GM19455 (cell line): ENCODE results near the gene HAP1.
"Not testable (repeated sequence)": the region's sequence is repeated elsewhere in the genome, so short reads cannot be mapped to it uniquely, and the experiment has no call there.

Source experiments
- ATAC-seq: cut with Tn5 transposase; IDR thresholded peaks from one replicate; pipeline ENCODE4 v1.9.1; 2021; ENCODE audit not compliant: unreplicated experiment

Gene HAP1

DNA sequence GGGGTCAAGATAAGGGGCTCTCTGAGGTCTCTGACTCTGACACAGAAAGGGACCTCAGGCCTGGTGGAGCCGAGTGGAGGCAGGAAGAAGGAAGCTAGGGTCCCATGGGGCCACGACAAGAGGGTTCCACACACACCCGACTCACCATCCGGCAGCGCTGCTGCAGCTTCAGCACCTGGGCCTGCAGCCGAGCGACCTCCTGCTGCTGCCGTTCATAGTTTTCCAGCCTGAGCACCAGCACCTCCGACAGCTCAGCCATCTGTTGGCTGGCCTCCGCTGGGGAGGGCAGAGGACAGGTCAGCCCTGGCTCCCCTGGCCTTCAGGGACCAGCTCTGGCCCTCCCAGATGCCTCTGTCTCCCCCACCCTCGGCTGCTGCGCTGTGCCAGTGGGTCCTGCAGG, 6.4 kb downstream of the HAP1 start:
- no peak for ATAC-seq

DNA sequence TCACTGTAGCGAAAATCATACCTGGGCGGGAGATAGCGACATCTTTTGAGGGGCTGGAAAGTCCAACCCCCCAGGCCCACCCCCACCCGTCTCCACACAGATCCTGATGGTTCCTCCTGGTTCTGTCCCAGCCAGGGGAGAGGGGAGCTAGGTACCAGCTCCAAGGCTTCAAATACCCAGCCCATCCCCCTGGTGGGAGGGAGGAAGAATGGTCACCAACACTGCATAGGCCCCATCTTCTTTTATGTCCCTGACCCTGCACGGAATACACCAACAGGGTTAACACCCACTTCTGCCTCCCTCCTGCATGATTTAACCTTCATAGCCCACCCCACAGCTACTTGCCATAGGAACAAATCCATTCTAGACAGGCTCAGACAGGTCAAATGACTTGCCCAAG, 9.3 kb downstream of the HAP1 start:
- ATAC-seq, result no peak

DNA sequence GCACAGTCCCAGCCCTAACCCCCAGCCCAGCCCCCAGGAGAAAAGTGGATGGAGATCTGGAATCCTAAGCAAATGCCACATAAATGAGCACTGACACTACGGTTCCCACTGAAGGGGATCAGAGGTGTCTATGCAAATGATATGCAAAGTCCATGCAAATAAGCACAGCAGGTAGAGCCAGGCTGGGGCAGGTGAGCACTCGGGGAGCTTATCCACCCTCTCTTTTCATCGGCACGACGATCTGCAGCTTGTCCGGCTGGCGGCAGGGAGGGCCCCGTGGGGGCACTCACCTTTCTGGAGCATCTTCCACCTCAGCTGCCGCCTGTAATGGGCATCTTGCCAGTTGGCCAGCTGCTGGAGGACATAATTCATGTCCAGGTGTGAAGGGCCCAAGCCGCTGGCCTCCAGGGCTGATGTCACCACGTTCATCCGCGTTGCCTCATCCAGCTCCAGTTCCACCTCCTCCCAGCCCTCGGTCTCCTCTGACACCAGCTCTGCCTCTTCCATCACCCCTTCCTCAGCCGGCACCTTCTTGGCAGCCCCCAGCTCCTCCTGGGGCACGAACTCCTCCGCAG, 9.9 kb downstream of the HAP1 start:
- ATAC-seq, result no peak

DNA sequence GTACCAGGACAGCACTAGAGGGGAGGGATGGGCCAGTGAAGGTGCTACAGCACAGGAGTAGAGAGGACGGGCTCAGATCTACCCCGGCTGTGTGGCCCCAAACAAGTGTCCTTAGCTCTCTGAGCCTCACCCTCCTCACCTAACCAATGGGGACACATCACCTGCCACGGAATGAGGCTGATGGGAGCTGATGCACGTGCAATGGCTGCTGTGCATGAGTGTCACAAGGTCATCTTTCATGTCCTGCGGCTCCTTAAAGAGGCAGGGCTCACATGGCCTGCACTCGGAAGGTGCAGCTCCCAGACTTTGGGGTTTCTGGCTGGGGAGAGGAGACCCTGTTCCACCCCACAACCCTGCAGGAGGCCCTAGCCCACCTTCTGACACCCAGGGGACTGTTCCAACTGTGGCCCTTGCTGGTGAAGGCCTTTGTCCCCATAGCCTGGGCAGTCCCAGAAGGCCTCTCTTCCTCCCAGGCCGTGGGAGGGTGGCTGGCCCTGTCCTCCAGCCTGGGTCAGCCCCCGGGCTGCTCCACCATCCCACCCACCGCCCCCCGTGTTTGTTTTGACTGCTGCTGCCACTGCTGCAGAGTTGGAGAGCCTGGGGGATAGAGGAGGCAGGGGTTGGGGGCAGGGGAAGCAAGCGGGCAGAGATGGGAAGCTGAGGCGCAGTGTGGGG, 10.5 kb downstream of the HAP1 start:
- no peak for ATAC-seq

DNA sequence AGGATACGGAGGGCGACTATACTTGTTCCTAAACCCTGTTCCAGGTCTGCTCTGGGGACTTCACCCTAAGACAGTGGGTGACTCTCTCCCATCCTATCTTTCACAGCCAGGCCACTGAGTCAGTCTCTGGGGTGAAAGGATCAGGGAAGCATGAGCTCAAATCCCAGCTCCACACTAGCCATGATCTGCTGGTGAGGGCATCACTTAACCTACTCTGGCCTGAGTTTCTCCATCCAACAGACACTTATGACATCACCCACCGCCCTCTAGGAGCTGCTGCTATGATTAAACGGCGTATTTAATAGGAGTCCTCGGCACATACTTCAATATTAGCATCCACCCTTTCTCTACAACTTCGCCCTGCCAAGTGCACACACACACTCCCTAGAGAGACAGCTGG, 12.2 kb downstream of the HAP1 start:
- no peak for ATAC-seq

DNA sequence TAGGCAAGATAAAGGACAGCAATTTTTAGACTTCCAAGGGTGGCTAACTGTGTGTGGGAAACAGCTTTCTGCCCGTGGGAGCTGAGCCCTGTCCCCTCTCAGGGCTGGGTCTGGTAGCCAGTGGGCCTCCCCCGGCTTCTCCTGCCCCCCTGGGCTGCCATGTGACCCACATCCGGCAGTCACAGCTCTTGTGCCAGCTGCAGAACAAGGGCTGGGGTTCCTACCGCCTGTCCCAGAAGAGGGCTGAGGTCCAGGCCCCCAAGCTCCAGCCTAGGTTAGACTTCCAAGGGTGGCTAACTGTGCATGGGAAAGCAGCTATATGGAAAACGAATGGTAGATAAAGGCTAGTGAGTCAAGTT, 16.2 kb downstream of the HAP1 start:
- ATAC-seq, result no peak

DNA sequence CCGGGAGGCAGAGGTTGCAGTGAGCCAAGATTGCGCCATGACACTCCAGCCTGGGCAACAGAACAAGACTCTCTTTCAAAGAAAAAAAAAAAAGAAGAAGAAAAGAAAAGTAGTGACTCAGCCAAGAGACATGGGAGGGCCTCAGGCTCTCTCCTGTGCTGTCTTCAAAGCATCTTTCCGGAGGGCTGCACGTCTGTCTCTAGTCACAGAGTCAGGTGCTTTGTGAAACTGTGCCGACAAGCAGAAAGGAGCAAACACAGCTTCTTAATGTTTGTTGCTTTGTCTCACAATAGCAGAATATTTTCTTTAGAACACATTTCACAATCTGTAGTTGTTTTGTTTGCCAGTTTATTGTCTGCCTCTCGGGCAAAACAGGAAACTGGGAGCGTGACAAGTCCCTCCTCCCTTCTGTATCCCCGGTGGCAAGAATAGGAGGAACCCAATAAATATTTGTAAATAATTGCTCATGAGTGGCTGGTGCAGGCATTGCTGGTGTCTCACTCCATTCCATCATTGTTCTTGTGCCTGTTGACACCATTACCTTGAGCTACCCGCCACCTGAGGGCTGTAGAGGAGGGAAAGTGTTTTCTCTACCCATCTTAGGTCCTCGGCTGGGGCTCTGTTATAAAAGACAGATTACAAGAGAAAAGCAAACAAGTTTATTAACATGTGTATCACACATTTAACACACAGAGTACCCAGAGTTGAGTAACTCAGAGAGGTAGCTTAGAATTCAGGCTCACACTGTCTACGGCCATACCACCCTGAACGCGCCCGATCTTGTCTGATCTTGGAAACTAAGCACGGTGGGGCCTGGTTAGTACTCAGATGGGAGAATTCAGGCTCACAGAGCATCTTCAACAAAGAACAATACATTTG, 16.8 kb downstream of the HAP1 start:
- ATAC-seq, result no peak

DNA sequence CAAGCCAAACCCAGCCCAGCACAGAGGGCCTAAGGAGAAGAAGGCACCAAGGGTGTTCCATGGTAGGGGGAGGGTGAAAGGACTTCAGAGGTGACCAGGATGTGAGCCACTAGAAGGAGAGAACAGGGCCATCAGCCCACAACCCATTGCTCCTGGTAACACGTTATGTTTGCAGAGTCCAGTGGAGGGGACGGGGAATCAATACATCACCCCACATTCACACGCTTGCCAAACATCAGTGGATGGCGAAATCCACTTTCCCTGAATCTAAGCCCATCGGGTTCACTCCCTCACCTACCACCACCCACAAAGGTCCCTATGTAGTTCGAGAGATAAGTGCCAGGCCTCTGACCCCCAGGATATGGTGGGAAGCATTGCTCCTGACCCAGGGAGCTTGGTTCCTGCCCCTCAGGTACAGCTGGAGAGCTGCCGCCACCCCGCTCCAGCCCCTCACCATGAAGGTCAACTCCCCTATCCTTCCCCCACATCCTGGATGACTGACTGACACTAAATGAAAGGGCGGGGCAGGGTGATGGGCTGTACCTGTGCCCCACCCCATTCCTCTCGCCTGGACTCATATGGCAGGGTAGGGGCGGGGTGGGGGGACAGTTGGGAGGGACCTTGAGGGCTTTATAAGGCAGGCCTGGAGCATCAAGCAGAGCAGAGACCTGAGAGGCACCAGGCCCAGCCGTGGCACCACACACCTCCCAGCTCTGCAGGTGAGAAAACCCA, 22.6 kb downstream of the HAP1 start, which contains the start of gene GAST:
Gene GAST (plus strand): TSS at position 663 of the 732 bp plus-strand sequence. CDS start 3,106 bp downstream, outside the sequence.
- ATAC-seq, result no peak

DNA sequence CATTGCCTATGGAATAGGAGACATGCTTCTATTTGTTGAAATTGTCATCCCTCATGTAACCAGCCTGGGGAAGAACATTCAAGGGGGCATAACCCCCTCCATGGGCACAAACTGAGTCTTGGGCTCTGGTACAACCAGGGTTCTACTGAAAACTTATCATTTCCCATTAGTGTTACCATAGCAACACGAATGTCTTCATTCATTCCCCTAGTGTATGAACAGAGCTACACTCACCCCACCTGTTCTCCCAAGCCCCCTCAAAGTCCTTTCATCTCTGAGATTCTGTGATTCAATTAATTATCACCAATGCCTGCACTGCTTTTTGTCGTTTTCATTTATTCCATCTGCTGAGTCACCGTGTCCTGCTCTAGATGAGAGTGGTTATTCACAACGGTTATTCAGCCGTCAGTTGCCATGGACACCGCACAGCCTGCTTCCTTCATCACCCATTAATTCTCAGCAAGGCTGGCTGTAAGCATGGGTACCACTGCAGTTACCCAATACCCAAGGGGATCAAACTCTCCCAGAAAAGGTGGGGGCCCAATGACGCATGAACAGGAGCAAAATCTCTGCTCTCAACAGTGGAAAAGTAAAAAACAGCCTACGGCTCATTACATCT, 23.9 kb downstream of the HAP1 start:
- ATAC-seq, result no peak

DNA sequence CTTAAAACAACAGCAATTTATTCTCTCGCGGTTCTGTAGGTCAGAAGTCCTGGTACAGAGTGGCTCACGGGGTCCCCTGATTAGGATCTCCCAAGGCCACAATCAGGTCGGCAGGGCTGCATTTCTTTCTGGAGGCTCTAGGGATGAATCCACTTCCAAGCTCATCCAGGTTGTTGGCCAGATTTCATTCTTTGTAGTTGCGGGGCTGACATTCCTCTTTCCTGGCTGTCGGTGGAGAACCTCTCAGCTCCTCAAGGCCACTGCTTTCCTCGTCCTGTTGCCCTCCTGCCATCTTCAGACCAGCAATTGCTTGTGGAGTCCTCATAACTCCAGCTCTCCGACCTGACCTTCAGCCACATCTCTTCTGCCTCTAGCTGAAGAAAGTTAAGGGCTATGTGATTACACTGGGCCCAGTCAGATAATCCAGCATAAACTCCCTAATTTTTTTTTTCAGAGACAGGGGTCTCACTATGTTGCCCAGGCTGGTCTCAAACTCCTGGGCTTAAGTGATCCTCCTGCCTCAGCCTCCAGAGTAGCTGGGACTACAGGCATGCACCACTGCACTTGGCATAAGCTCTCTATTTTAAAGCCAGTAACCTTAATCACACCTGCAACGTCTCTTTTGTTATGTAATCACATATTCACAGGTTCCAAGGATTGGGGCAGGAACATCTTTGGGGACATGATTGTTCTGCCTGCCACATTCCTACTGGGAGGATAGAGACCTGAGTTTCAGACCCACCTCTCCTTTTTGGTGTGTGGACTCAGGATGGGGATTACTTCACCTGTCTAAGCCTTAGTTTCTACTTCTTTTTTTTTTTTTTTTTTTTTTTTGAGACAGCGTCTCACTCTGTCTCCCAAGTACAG, 26.4 kb downstream of the HAP1 start:
- no peak for ATAC-seq

DNA sequence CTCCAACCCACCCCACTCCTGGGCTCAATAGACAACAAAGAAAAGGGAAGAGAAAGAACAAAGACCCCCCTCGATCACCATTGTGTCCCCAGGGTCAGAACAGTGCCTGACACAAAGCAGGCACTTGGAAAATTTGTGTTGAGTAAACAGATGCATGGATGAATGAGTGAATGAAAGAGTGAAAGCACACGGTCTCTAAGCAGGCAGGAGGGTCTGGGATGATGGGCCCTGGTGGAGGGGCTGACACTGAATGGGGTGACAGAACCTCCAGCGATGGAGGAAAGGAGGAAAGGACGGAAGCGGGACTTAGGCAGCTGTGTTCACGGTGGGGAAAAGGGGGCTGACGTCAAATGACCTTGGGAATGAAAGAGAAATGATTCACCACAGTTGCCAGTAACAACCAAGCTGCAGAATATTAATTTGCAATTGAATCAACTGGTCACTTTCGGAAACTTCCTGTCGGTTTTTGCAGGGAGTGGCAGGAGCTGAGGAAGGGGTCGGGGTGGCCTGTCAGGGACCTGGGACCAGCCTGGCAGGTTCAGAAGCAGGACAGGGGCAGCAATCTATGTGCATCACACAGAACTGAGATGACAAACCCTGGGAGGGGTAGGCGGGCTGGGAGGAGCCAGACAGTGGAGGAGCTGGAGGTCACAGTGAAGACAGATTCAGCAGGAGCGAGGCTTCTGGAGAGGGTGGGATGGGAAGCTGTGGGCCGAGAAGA, 29.0 kb downstream of the HAP1 start:
- no peak for ATAC-seq

DNA sequence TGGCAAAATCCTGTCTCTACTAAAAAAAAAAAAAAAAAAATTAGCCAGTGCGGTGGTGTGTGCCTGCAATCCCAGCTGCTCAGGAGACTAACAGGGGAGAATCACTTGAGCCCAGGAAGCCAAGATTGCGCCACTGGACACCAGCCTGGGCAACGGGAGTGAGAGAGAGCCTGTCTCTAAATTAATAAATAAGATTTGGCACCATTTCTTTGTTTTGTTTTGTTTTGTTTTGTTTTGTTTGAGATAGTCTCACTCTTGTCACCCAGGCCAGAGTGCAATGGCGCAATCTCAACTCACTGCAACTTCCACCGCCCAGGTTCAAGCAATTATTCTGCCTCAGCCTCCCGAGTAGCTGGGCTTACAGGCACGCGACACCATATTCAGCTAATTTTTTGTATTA, 31.7 kb downstream of the HAP1 start:
- no peak for ATAC-seq

DNA sequence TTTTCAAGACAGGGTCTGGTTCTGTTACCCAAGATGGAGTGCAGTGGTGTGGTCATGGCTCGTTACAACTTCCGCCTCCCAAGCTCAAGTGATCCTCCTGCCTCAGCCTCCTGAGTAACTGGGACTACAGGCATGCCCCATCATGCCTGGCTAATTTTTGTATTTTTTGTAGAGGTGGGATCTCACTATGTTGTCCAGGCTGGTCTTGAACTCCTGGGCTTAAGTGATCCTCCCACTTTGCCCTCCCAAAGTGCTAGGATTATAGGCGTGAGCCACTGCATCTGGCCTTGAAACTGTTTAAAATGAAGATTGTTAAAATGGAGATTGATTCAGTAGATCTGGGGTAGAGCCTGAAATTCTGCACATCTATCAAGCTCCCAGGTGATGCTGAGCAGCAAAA, 33.6 kb downstream of the HAP1 start:
- ATAC-seq, result not testable (repeated sequence)

DNA sequence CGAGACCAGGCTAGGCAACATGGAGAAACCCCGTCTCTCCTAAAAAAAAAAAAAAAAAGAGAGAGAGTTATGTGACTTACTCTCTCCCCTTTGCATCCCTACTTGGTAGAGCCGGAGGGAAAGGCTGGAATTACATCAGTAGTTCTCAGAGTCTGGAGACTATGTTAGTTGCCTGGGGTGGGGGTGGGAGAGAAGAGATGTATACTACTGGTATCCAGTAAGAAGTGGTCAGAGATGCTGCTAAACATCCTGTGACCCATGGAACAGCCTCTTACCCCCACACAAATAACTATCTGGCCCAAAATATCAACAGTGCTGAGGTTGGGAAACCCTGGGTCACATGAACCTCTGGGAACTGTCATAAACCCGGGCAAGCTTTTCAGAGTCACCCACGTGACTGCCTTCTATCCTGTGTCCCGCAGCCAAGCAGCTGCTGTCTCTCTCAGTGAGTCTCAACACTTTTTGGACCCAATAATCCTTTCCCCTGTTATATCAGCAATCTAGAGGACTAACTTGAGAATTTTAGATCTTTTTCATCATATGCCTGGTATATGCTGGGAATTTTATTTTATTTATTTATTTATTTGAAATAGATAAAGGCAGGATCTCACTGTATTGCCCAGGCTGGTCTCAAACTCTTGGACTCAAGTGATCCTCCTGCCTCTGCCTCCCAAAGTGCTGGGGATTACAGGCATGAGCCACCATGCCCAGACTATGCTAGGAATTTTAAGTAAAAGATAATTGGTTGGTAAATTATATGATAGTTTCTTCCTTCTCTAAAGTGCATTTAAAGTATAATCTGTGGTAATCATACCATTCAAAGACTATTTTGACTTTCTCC, 37.1 kb downstream of the HAP1 start:
- no peak for ATAC-seq

DNA sequence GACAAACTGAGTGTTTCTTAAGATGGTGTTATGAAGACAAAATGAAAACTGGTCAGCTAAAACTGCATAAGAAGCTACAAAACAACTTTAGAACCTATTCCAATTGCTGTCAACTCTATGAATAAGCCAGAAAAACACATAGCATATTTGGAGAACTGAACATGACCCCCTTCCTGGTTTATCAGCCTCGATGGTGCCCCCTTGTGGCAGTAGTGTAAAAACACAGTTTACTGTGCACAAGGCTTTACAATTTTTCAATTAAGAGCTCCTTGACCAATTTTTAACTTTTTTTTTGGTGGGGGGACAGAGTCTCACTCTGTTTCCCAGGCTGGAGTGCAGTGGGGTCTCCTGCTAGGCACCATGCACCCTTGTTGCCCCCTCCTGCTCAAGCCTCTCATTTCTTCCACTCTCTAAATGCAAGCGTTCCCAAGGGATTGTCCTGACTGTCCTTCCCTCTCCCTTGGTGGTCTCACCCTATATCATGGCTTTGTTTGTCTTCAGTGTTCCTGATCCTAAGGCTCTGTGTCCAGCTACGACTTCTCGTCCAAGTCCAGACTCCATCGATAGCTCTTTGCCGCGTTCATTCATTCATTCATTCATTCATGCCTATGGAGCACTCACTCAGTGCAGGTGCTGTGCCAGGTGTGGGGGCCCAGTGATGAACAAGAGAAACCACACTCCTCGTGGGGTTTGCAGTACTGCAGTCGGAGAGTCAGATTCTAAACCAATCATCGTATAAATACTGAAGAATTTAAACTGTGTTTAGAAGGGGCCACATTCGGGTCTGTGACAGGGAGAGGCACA, 38.3 kb downstream of the HAP1 start:
- no peak for ATAC-seq

DNA sequence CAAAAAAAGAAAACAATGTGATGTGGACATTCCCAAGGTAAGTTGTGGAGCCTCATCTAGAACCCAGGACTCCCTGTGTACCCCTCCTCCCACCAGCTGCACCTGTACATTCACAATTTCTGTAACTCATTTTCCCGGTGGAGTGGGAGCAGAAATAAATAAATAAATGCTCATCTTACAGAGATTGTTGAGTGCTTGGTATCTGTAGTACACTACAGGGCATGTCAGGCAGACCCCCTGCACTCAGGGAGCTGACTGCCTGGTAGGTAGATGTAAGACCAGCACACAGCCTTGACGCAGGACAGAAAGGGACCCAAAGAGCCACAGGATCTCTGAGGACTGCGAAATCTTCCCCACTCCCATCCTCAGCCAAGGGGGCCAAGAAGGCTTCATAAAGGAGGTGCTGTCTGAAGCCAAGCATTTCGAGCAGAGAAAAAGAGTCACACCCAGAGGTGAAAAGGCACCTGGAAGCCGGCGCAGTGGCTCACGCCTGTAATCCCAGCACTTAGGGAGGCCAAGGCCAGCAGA, 39.2 kb downstream of the HAP1 start:
- no peak for ATAC-seq

DNA sequence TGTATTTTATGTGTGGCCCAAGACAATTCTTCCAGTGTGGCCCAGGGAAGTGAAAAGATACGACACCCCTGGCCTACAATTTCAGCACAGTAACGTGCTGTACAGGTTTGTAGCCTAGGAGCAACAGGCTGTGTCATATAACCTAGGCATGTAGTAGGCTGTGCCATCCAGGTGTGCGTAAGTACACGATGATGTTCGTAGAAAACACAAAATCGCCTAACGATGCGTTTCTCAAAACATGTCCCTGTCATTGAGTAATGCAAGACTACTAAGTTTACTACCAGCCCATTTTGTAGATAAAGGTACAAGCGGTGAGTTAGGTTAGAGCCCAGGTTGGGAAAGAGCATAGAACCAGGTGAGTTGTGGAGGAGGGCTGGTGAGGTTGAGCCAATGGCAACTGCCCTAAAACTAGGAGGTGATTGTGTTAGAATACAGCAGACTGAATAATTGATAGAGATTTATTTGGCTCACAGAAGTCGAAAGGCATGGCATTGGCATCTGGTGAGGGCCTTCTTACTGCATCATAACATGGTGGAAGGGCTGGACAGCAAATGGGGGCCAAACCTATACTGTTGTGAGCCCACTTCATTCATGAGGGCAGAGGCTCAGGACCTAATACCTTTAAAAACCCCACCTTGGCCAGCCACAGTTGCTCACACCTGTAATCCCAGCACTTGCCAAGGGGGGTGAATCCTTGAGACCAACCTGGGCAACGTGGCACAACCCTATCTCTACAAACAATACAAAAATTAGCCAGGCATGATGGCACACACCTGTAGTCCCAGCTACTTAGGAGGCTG, 41.5 kb downstream of the HAP1 start:
- ATAC-seq, result no peak
